Muscle layer of colon (tissue), 2 donors: ENCODE results near the gene ALG14.
A peak's percentile ranks its signal among the peaks of the same experiment; 100 is the strongest.

Experiments used
- H3K27ac ChIP-seq: one replicate; pipeline ENCODE4 v1.7.0; 2013; ENCODE audit warnings: low read depth, mild to moderate bottlenecking, low read length, moderate library complexity
- H3K27me3 ChIP-seq, 2 donors: one replicate each; pipeline ENCODE4 v1.7.0; 2013; ENCODE audit warnings: low read length in 2 of 2, mild to moderate bottlenecking in 2 of 2; ENCODE audit not compliant: insufficient read depth in 2 of 2, control insufficient read depth in 1 of 2
- H3K36me3 ChIP-seq: one replicate; pipeline ENCODE4 v1.7.0; 2013; ENCODE audit warnings: mild to moderate bottlenecking, low read length; ENCODE audit not compliant: insufficient read depth
- H3K4me1 ChIP-seq: one replicate; pipeline ENCODE4 v1.7.0; 2013; ENCODE audit warnings: mild to moderate bottlenecking, low read length; ENCODE audit not compliant: insufficient read depth
- H3K4me3 ChIP-seq, 2 donors: one replicate each; pipeline ENCODE4 v1.7.0; 2013; ENCODE audit warnings: low read length in 2 of 2, low read depth in 1 of 2, mild to moderate bottlenecking in 1 of 2, moderate library complexity in 1 of 2
- H3K9ac ChIP-seq: one replicate; pipeline ENCODE4 v1.7.0; 2013; ENCODE audit warnings: low read length
- H3K9me3 ChIP-seq: one replicate; pipeline ENCODE4 v1.7.0; 2013; ENCODE audit warnings: mild to moderate bottlenecking, low read length
- donor health status: abdominal sarcoma.
- donor health status: Adenocarcinoma of cecum.

The ALG14 gene

DNA sequence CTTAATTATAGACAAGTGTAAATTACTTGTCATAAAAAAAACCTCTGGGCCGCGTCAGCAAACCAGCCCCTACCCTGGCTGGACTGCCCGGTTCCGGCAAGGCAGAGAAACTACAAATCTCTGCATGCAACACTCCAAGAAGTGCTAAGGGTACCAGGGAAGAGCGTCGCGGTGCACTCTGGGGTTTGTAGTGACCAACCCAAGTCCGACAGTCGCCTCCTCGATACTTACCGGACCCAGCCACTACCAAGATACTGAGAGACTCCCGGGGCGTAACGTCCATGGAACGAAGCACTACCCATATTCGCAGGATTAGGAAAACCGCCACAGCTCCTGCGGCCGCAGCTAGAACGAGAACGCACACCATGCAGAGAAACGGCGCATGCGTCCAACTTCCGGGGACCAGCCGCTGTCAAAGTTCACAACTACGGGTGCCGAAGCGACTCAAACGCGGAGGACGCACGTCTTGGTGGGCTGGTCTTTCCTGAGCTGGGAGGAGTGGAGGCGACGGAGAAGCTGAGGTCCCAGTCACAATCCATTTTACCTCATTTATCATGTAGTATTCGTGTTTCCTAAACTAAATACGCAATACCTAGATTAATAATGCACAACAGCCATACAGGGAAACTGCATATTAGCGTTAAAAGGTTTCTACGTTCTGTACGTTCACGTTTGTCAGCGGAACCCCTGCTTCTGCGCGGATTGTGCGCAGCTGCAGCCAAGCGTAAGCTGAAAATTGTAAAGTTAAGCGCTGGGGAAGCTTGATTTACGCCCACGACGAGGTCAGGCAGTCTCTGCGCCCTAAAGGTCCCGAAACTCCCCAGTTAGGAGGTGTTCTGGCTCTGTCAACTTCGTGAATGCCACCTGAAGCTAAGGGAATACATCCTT lies at the start of gene ALG14:
ALG14 (minus strand) TSS at position 420 of the 888 bp plus-strand sequence; CDS start at position 367, 53 bp downstream.
- Histone ChIP-seq H3K9ac (peak within 1 kb of the TSS; percentile 50), H3K9me3 (no peaks in the 10 kb centered on the region), H3K27ac (peak within 1 kb of the TSS; percentile 84), H3K4me1 (no peaks in the 10 kb centered on the region), H3K36me3 (no peaks in the 10 kb centered on the region), H3K27me3 (no peaks in the 10 kb centered on the region), H3K4me3 (peak within 1 kb of the TSS; percentile 67 to 80)

- Histone ChIP-seq H3K36me3 (no peaks in the 10 kb centered on the region), H3K27ac (no peak overlapping the region)
Observed at GRCh38 chr1:95122151-95122697, 49.5 kb upstream of the ALG14 start.

DNA sequence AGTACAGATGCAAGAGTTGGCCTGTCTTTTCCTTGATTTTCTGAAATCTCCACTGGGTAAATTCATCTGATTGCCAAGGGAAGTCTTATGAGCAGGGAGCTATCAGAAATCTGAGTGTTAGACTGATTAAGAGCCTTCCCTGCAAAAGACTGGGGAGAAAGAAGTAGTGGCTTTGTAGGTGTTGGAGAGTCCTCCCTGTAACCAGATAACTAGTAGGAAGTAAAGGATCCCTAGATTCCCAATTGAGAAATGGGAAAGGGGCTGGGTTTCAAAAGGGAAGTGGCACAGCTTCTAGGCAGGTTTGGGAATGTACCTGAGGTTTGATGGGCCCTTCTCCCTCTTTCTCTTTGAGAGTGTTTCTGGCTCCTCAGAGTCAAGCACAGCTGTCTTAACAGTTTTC lies 46.5 kb upstream of the ALG14 start:
- Histone ChIP-seq H3K9ac (no peak overlapping the region), H3K4me3 (no peak overlapping the region), H3K9me3 (no peaks in the 10 kb centered on the region), H3K4me1 (peaks cover 12% of the 10 kb centered on the region), H3K36me3 (no peaks in the 10 kb centered on the region), H3K27ac (no peak overlapping the region), H3K27me3 (no peaks in the 10 kb centered on the region)

More at GRCh38 chr1:95122151-95122697, 49.5 kb upstream of the ALG14 start:
- Histone ChIP-seq H3K9ac (no peak overlapping the region), H3K27me3 (no peaks in the 10 kb centered on the region), H3K4me3 (no peak overlapping the region), H3K4me1 (peaks cover 5% of the 10 kb centered on the region), H3K9me3 (no peaks in the 10 kb centered on the region)

- Histone ChIP-seq H3K9ac (no peak overlapping the region), H3K4me3 (no peak overlapping the region), H3K27ac (no peak overlapping the region), H3K9me3 (no peaks in the 10 kb centered on the region), H3K36me3 (no peaks in the 10 kb centered on the region), H3K27me3 (no peaks in the 10 kb centered on the region), H3K4me1 (peaks cover 12% of the 10 kb centered on the region)
Observed at GRCh38 chr1:95118710-95119109, 46.0 kb upstream of the ALG14 start.

- Histone ChIP-seq H3K9ac (peak overlapping the region; percentile 28), H3K4me1 (peaks cover 12% of the 10 kb centered on the region), H3K4me3 (peak overlapping the region; percentile 82 to 89), H3K9me3 (no peaks in the 10 kb centered on the region), H3K27ac (peak overlapping the region; percentile 7), H3K27me3 (no peaks in the 10 kb centered on the region), H3K36me3 (no peaks in the 10 kb centered on the region)
Observed at GRCh38 chr1:95118067-95118499, 45.3 kb upstream of the ALG14 start.

GRCh38 chr1:95117207-95118066 lies 44.7 kb upstream of the ALG14 start, which contains the start of gene TLCD4:
TLCD4 (plus strand) TSS chr1:95117355; CDS start chr1:95143902, 26,547 bp downstream.
- peak within 1 kb of the TSS; percentile 82 to 89 for H3K4me3 ChIP-seq
- no peaks in the 10 kb centered on the region for H3K27me3 ChIP-seq
- no peaks in the 10 kb centered on the region for H3K36me3 ChIP-seq
- H3K4me1 ChIP-seq = peaks cover 12% of the 10 kb centered on the region
- peak within 1 kb of the TSS; percentile 32 for H3K27ac ChIP-seq
- H3K9me3 ChIP-seq = no peaks in the 10 kb centered on the region
- peak within 1 kb of the TSS; percentile 64 for H3K9ac ChIP-seq

DNA sequence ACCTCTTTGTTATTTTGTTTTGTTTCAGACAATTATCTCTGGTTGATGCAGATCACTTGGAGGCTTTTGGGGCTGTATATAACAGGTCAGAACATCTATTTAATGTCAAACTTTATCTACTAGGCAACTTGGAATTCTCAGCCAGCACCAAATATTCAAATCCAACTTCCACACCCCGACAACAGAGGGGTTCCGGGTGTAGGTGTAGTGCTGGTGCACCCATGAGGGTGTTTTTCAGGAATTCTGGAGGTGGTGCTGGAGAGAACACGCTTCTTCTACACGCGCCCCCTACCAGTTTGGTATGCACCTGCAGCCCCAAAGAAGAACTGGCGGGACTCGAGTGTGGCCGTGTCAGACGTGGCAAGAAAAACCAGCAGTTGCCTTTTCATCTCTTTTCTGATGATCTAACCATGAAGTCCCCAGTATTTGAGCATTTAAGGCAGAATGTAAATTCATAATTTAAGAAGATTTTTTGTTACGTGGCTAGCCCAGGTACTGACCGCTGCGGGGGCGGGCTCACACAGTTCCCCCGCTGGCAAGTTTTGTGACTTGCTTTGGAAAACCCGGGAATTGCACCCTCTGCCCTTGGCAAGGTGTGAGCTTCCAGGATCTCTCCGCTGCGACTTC lies 43.9 kb upstream of the ALG14 start:
- H3K9me3 ChIP-seq = no peaks in the 10 kb centered on the region
- H3K36me3 ChIP-seq = no peaks in the 10 kb centered on the region
- peak overlapping the region; percentile 64 for H3K9ac ChIP-seq
- peaks cover 0 to under 1% of the 10 kb centered on the region in 2 donors for H3K27me3 ChIP-seq
- peak overlapping the region; percentile 82 to 89 for H3K4me3 ChIP-seq
- peak overlapping the region; percentile 32 for H3K27ac ChIP-seq
- H3K4me1 ChIP-seq = peaks cover 12% of the 10 kb centered on the region

DNA sequence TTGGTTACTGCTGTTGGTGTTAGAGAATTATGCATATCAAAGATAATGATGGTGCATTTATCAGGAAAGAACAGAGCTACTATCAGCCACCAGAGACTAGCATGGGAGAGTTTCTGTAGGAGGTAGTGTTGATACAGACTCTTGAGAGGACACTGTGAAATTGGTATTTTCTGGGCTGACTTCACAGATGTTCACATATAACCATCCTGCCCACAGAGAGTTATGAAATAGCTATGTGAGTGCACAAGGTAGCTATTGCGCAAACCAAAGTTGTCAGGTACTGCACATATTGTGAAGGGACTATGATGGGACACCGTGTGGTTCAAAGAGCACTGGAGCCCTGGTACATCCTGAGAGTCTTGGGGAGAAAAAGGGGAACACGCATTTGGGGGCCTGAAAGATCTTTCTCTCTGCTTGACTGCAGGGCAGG lies 43.0 kb upstream of the ALG14 start:
- H3K27me3 ChIP-seq = peaks cover 0 to 4% of the 10 kb centered on the region in 2 donors
- no peak overlapping the region for H3K27ac ChIP-seq
- no peaks in the 10 kb centered on the region for H3K9me3 ChIP-seq
- peaks cover 12% of the 10 kb centered on the region for H3K4me1 ChIP-seq
- H3K36me3 ChIP-seq = no peaks in the 10 kb centered on the region
- no peak overlapping the region for H3K9ac ChIP-seq
- no peak overlapping the region for H3K4me3 ChIP-seq

GRCh38 chr1:95113684-95114083 lies 40.9 kb upstream of the ALG14 start:
- no peaks in the 10 kb centered on the region for H3K36me3 ChIP-seq
- H3K27me3 ChIP-seq = peaks cover 0 to 4% of the 10 kb centered on the region in 2 donors
- no peak overlapping the region for H3K27ac ChIP-seq
- peaks cover 12% of the 10 kb centered on the region for H3K4me1 ChIP-seq
- H3K9ac ChIP-seq = no peak overlapping the region
- H3K9me3 ChIP-seq = no peaks in the 10 kb centered on the region
- no peak overlapping the region for H3K4me3 ChIP-seq

GRCh38 chr1:95111014-95111413 lies 38.3 kb upstream of the ALG14 start:
- Histone ChIP-seq H3K9me3 (no peaks in the 10 kb centered on the region), H3K9ac (no peak overlapping the region), H3K36me3 (no peaks in the 10 kb centered on the region), H3K4me1 (no peaks in the 10 kb centered on the region), H3K4me3 (no peak overlapping the region), H3K27ac (no peak overlapping the region), H3K27me3 (peaks cover 0 to 4% of the 10 kb centered on the region in 2 donors)
